ENCODE results near the gene CALHM1. TPM values are rescaled to one million over a fixed set of nuclear protein-coding genes. Genes with fewer than 3 reads are reported as not detected.
"Not testable (repeated sequence)": the region's sequence is repeated elsewhere in the genome, so short reads cannot be mapped to it uniquely, and the experiment has no call there.

The CALHM1 gene
- polyA plus RNA-seq, 3 donors = 0.06 to 0.08 (median 0.08) TPM

DNA sequence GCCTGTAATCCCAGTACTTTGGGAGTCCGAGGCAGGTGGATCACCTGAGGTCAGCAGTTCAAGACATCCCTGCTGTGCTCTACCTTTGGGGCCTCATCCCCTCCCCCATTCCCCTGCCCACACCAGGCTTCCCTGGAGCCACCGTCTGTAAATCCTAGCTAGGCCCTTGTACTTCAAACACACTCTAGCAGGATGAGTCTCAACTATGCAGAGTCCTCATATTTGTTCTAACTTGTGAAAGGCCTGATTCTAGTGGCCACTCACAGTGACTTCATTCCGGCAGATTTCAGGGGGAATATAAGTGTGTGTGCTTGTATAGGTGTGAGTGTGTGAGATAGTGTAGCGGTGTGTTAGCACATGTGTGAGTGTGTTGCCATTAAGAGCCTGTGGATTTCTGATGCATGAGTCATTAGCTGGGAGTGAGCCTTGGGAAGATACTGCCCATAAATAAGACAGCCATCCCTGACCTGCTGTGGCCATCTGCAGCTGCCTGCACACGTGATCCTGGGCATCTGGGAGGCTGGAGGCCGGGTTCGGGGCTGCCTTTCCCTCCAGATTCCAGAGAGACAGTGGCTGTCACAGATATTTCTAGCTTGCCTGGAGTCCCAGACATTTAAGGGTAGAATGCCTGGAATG, 33.1 kb upstream of the CALHM1 start:
- peak in 1 of 11 donors; percentile 60 for DNase-seq (ENCODE audit: extremely low read depth in 1 of 11, low read depth in 9 of 11, low spot score in 4 of 11)

DNA sequence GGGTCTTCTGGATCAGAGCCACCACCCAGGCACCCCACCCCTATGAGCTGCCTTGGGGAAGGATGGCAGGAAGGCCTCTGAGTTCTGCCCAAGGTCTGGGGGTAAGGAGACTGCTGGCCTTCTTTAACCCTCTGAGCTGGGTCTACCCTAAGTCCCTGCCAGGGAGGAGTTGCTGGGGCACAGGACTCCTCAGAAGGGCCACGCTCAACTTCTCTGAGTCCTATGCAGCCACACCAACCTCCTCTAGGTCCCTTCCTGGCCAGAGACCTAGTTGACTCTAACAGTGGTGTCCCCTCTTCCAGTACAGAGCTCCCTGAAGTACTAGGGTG, 32.2 kb upstream of the CALHM1 start:
- no peak for DNase-seq (ENCODE audit: extremely low read depth in 1 of 11, low read depth in 9 of 11, low spot score in 4 of 11)

DNA sequence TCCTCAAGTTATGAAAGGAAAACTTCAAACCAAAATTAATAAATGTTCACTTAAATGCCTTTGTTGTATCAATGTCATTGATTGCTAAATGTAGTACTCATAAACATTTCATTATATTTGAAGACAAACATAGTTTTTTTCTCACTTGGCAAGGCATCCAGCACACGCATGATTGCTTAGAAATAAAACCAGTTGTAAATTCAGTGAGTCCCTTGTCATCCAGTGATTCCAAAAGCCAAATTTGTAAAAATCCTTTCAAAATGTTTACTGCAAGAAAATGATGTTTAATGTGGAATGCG, 28.7 kb upstream of the CALHM1 start:
- DNase-seq (ENCODE audit: extremely low read depth in 1 of 11, low read depth in 9 of 11, low spot score in 4 of 11) = no peak

DNA sequence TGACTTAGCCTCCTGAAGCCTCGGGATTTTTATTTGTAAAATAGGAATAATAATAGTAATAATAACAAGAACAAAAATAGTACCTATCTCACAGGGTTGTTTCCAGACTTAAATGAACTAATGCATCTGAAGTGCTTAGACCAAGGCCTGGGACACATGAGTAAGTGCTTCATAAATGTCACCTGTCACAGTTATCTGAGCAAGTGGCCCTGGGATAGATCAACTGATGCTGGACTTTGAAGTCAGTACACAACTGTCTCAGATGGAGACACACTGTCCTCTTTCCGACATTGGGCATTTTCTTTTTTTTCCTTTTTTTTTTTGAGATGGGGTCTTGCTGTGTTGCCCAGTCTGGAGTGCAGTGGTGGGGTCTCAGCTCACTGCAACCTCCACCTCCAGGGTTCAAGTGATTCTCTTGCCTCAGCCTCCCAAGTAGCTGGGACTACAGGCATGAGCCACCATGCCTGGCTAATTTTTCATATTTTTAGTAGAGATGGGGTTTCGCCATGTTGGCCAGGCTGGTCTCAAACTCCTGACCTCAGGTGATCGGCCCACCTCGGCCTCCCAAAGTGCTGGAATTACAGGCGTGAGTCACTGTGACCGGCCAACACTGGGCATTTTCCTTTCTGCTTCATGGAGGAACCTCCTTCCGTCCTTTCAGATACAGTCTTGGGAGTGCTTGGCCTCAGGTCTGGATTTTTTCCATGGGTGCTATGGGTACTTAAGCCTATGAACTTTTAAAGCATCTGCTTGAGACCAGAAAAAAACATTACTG, 28.1 kb upstream of the CALHM1 start:
- not testable (repeated sequence) for DNase-seq (ENCODE audit: extremely low read depth in 1 of 11, low read depth in 9 of 11, low spot score in 4 of 11)

DNA sequence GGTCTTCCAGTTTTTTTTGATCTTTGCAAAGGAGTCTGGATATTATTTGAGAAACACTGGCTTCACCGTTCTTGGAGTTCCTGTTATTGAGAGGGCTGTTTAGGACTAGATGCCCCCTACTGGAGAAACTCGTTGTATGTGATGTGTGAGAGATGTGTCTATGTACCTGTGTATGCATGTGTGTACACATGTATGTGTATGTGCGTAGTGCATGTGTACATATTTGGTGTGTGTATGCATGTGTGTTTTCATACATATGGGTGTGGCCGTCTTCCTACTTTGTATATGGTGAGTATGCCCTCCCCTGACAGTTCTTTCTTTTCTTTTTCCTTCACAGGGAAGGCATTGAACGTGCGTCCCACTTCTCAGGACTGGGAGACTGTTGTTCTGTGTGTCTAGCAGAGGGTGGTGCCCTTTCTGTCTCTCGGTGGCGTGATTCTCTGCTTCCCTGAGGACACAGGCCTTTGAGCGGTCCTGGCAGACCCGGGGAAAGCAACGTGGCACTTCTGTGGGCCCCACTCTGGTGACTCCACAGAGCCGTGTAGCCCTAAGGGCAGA, 23.4 kb upstream of the CALHM1 start:
- no peak for DNase-seq (ENCODE audit: extremely low read depth in 1 of 11, low read depth in 9 of 11, low spot score in 4 of 11)

DNA sequence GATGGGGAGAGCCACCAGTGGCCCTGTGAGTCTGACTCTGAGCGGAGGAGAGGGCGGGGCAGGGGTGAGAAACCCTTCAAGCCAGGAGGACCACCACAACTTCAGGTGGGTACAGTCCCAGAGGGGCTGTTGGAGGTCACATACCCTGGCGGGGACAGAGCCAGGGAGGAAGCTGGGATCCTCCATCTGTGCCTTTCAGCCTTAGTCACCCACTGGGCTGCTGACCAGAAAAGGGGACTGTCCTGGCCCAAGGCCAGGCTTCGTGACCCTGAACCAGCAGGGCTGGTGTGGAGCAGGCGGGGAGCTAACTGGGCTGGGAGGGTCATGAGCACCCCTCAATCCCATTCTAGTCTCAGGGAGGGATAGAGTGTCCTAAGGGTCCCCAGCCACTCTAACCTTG, 21.8 kb upstream of the CALHM1 start:
- no peak for DNase-seq (ENCODE audit: extremely low read depth in 1 of 11, low read depth in 9 of 11, low spot score in 4 of 11)

DNA sequence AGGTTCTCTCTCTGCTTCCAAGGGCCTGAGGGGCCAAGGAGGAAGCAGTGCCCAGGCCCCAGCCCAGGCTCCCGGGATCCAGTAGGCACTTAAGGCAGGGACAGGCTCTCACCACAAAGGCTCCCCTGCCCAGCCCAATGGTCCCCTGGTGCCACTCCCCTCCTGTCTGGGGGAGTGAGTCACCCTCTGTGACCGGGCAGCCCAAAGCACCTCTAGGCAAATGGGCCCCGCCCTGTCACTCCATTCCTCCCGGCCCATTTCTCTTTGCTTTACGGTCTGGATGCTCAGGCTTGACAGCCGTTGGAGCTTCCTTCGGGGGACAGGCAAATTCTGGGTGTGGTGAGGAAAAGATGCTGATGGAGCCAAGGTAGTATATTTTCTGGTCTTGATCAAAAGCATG, 20.4 kb upstream of the CALHM1 start, which contains the start of gene CALHM3:
Gene CALHM3, minus strand, starts transcription at position 106 of the 400 bp plus-strand sequence. CDS start 208 bp downstream, outside the sequence.
- DNase-seq (ENCODE audit: extremely low read depth in 1 of 11, low read depth in 9 of 11, low spot score in 4 of 11) = no peak

DNA sequence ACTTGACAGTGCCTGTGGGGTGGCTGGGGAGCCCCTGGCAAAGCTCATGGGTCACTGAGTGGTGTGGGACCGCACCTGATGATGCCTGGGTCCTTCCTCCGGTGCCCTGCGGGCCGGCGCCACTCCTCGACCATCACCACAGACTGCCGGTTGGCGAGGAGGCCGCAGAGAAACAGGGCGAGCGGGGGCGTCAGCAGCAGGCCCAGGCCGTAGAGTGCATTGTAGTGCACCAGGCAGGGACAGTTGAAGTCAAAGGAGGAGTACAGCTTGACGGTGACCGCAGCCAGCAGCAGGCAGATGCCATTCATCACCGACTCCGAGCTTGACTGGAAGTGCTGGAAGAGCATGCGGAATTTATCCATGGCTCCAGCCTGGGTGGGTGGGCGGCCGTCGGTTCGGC, 20.0 kb upstream of the CALHM1 start:
- DNase-seq (ENCODE audit: extremely low read depth in 1 of 11, low read depth in 9 of 11, low spot score in 4 of 11) = no peak

DNA sequence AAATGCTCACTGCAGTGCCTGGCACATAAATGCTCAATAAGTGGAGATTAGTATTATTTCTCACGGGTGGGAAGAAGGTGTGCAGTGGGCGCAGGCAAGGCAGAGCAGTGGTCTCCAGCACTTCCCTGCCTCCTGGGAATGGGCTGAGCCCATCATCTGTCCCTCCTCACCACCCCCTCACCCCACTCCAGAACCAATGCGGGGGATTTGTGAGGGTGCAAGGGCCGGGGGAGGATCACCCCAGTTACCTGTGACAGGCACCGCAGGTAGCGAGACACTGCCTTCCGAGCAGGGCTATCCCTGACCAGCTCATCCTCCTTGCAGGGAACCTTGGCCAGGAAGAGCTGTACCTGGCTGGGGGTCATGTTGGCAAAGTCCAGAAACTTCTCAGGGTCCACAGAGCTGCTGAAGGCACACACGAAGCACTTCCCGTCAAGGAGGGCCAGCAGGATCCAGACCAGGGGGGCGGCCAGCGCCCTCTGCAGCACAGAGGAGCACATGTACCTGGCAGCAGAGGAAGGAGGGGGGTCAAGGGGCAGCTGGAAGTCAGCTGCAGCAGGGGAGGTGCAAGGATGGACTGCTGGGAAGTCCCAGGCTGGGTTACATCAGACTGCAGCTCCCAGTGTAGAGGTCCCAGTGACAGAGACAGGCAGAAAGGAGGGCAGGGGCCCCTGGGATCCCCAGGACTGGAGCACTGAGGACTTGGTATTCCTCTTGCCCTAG, 17.5 kb upstream of the CALHM1 start:
- DNase-seq (ENCODE audit: extremely low read depth in 1 of 11, low read depth in 9 of 11, low spot score in 4 of 11) = no peak

DNA sequence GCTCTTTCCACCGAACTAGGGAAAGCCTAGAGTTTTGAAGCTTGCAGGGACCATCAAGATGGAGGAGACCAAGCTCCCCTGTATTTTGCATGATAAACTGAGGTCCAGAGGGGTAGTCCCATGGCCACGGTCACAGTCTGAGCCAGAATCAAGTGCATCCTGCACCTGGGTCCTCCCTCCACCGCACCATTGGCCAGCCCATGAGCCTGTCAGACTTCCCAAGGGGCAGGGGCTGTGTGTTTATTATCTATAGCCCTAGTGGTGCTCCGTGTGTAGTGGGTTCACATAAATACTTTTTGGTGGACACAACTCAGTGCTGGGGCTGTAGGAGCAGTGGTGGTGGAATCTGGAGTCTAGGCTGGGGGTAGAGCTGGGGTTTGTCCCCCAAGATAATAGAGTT, 16.7 kb upstream of the CALHM1 start:
- no peak for DNase-seq (ENCODE audit: extremely low read depth in 1 of 11, low read depth in 9 of 11, low spot score in 4 of 11)

DNA sequence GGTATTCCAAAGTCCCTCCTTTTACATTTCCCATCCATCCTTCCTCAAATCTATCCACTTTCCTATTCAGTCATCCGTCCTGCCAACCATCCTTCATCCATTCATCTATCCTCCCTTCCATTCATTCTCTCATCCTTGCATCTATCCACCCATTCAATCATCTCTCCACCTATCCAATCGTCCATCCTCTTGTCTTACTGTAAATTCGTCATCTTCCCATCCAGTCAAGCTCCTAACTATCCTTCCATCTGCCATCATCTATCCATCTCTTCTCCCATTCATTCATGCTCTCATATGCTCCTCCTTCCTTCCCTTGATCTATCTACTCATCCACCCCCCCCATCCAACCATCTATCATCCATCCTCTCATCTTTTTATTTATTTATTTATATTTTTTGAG, 15.4 kb upstream of the CALHM1 start:
- DNase-seq (ENCODE audit: extremely low read depth in 1 of 11, low read depth in 9 of 11, low spot score in 4 of 11) = no peak

DNA sequence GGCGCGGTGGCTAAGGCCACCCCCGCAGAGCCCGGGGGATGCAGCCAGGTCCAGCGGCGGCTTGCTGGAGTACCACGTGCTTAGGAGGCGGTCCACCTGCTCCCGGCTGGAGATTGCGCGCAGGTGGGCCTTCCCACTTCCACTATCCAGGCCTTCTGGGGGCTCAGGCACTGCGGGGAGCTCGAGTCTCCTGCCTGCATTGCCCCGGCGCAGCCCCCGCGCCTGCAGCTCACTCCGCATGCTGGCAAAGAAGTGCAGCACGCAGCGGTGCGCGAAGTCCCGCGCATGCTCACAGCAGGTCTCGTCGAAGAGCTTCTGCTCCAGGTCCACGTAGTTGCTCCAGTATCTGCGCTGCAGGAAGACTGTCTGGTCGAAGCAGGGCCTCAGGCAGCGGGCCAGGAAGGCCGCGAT, 14.6 kb upstream of the CALHM1 start:
- DNase-seq (ENCODE audit: extremely low read depth in 1 of 11, low read depth in 9 of 11, low spot score in 4 of 11) = no peak

DNA sequence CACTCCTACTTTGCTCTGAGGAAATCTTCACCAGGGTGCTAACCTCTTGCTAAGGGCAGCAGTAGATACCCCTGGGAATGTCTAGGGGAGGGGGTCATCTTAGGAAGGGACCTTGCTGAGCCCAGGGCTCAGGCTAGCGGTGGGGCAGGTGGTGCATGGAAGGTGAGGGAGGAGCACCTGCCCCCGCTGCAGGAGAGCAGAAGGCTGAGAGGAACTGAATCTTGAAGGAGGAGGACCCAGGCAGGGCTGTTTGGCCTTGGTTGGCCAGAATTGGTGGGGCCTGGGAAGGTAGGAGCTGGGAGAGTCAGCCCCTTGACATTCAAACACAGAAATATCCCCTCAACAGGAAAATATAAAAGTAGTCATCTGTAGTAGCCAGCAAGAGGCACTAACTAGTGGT, 13.3 kb upstream of the CALHM1 start:
- DNase-seq (ENCODE audit: extremely low read depth in 1 of 11, low read depth in 9 of 11, low spot score in 4 of 11) = no peak

DNA sequence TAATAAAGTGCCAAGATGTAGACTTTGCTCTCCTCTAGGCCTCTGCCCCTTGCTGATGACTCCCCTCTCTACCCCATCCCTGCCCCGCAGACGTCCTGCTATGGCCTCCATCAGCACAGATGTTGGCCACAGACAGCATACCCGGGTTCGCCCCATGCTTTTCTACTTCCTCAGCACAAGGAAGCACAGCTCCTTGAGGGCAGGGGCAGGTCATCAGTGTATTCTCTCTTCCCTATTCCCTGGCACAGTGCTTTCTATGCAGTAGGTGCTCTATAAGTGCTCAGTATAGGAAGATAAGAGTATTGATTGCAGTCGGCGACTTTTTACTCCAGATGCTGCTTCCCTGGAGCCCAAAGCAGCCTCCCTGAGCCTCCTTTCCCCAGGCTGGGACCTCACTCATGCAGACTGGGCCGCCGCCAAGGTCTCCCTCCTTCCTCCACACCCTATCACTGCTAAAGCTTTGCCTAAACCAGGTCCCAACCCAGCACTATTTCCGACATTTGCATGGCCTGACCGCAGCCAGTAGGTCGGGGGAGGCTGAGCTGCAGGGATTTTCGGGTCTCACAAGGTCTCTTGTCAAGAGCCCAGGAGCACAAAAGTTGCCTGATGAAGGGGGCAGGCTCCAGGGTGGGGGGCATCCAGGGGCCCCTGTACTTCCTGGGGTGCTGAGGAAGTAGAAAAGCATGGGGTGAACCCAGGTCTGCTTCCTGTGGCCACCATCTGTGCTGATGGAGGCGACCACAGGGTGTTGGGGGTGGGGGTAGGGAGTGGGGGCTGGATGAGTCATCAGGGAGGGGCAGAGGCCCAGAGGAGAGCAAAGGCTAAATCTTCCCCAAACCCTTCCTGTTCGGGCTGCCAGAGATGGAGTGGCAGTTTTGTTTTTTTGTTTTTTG, 12.3 kb upstream of the CALHM1 start:
- no peak for DNase-seq (ENCODE audit: extremely low read depth in 1 of 11, low read depth in 9 of 11, low spot score in 4 of 11)

DNA sequence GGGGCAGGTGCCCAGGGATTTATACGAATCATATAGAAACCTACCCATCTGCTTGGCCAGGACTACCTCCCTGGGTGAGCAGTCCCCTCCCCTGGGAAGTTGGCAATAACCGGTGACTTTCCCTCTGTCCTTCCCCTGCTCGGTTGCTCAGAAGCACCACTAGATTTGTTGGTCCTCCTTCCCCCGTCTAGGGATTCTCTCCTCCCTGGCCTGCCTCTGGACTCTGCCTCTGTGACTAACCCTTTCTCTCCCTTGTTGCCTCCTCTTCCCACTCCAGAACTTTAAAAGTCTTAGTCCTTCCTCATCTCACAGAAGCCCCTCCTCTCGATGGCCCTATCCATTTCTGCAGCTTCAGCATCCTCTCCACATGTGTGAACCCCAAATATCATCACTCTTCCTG, 10.5 kb upstream of the CALHM1 start:
- no peak for DNase-seq (ENCODE audit: extremely low read depth in 1 of 11, low read depth in 9 of 11, low spot score in 4 of 11)

DNA sequence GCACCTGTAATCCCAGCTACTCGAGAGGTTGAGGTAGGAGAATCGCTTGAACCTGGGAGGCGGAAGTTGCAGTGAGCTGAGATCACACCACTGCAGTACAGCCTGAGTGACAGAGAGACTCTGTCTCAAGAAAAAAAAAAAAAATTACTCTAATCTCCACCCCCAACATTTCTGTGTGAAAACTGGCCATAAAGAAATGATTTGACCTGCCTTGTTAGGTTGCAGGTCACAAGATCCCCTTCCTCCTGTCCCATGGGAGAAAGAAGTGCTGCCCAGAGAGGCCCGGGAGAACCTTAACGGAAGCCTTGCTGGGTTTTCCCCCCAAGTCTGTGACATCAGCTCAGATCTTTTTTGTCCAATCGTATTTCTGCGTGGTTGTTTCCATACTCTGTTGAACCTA, 8.7 kb upstream of the CALHM1 start:
- DNase-seq (ENCODE audit: extremely low read depth in 1 of 11, low read depth in 9 of 11, low spot score in 4 of 11) = no peak

DNA sequence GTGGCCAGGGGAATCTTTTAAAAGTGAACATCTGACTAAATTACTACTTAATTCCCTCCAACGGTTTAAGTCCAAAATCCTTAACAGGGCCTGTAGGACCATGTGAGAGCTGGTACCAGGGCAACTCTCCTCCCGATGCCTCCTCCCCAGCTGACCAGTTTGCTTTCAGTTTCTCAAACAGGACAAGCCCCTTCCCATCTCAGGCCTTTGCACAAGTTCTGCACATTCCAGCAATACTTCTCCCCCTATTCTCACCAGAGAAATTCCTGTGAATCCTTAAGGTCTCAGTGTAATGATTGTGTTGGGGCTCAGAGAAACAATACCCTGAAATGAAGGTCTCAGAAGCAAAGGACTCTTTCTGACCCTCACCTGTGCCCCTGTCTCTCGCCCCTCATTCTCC, 8.0 kb upstream of the CALHM1 start:
- no peak for DNase-seq (ENCODE audit: extremely low read depth in 1 of 11, low read depth in 9 of 11, low spot score in 4 of 11)

DNA sequence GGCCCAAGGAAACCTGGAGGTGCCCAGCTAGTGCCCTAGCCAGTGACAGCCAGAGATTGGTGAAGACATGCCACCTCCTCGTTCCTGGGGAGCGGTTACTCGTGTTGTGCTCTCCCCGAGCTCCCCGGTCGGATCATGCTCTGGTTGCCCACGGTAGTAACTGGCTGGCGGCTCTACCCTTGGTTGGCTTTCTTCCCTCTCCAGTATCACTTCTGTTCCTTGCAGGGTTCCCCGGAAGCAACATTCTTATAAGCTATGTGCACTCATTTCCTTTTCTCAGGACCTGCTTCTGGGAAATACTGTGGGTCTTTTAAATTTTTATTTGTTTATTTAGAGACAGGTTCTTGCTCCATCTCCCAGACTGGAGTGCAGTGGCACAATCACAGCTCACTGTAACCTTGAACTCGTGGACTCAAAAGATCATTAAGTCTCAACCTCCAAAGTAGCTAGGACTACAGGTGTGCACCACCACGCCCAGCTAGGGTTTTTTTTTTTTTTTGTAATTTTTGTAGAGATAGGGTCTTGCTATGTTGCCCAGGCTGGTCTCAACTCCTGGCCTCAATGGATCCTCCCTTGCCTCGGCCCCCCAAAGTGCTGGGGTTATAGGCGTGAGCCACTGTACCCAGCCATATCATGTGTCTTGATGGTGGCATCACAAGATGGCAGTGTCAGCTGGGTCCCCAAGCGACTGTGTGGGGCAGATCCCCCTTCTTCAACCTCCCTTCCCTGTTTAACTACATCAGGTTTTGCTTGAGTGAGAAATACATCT, 6.9 kb upstream of the CALHM1 start:
- DNase-seq (ENCODE audit: extremely low read depth in 1 of 11, low read depth in 9 of 11, low spot score in 4 of 11) = no peak

DNA sequence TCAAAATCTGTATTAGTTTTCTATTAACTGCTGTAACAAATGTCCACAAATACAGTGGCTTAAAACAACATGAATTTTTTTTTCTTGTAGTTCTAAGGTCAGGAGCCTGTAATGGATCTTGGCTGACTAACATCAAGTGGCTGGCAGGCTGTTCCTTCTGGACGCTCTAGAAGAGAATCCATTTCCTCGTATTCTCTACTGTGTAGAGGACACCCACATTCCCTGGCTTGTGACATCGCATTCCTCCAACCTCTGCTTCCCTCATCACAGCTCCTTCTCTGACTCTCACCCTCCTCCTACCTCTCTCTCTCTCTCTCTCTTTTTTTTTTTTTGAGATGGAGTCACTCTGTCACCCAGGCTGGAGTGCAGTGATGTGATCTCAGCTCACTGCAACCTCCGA, 4.8 kb upstream of the CALHM1 start:
- DNase-seq (ENCODE audit: extremely low read depth in 1 of 11, low read depth in 9 of 11, low spot score in 4 of 11) = no peak
